Measurements from ENCODE around the gene CDC25B.
A peak's percentile ranks its signal among the peaks of the same experiment; 100 is the strongest.

Gene CDC25B

GRCh38 chr20:3804254-3804751 lies 8.2 kb downstream of the CDC25B start:
- no peak for DNase-seq (ENCODE audit: low read depth)

- DNase-seq (ENCODE audit: low read depth): no peak
Measured at GRCh38 chr20:3804781-3805180, 8.7 kb downstream of the CDC25B start.

GRCh38 chr20:3808544-3808943 lies 12.4 kb downstream of the CDC25B start:
- DNase-seq (ENCODE audit: low read depth): no peak

- DNase-seq (ENCODE audit: low read depth): peak; percentile 75
Measured at GRCh38 chr20:3811467-3812258, 15.6 kb downstream of the CDC25B start.

GRCh38 chr20:3812259-3812681 lies 16.2 kb downstream of the CDC25B start:
- DNase-seq (ENCODE audit: low read depth): no peak

GRCh38 chr20:3812975-3813847 lies 17.1 kb downstream of the CDC25B start:
- no peak for DNase-seq (ENCODE audit: low read depth)

- DNase-seq (ENCODE audit: low read depth): no peak
Measured at GRCh38 chr20:3813848-3814581, 17.9 kb downstream of the CDC25B start.

- no peak for DNase-seq (ENCODE audit: low read depth)
Measured at GRCh38 chr20:3814928-3815495, 18.9 kb downstream of the CDC25B start.

GRCh38 chr20:3815703-3816315 lies 19.7 kb downstream of the CDC25B start:
- no peak for DNase-seq (ENCODE audit: low read depth)

GRCh38 chr20:3818155-3819151 lies 22.3 kb downstream of the CDC25B start:
- DNase-seq (ENCODE audit: low read depth): no peak

- DNase-seq (ENCODE audit: low read depth): no peak
Measured at GRCh38 chr20:3819411-3820047, 23.4 kb downstream of the CDC25B start.

GRCh38 chr20:3820048-3820900 lies 24.2 kb downstream of the CDC25B start, which contains the start of gene AP5S1:
Gene AP5S1, plus strand, starts transcription at chr20:3820547. Its CDS starts 1,571 bp downstream, at chr20:3822118.
- peak; percentile 85 for DNase-seq (ENCODE audit: low read depth)

- no peak for DNase-seq (ENCODE audit: low read depth)
Measured at GRCh38 chr20:3820901-3821727, 25.0 kb downstream of the CDC25B start.

- DNase-seq (ENCODE audit: low read depth): no peak
Measured at GRCh38 chr20:3821996-3822395, 25.9 kb downstream of the CDC25B start.

- no peak for DNase-seq (ENCODE audit: low read depth)
Measured at GRCh38 chr20:3823881-3824280, 27.8 kb downstream of the CDC25B start.

GRCh38 chr20:3825526-3825925 lies 29.4 kb downstream of the CDC25B start:
- DNase-seq (ENCODE audit: low read depth): no peak

GRCh38 chr20:3826420-3826819 lies 30.3 kb downstream of the CDC25B start:
- DNase-seq (ENCODE audit: low read depth): no peak

- DNase-seq (ENCODE audit: low read depth): no peak
Measured at GRCh38 chr20:3828798-3829197, 32.7 kb downstream of the CDC25B start.

Data from stimulated activated CD8-positive, alpha-beta memory T cell treated with anti-CD3 and anti-CD28 coated beads, Interleukin-7, amount 100 ng/mL, for 24 hours (primary cell).